HG03280 (cell line): Measurements from ENCODE around the gene NCOA1.
A peak's percentile ranks its signal among the peaks of the same experiment; 100 is the strongest.
"Not testable (repeated sequence)": the region's sequence is repeated elsewhere in the genome, so short reads cannot be mapped to it uniquely, and the experiment has no call there.

Experiments used
- ATAC-seq: cut with Tn5 transposase; IDR thresholded peaks from one replicate; pipeline ENCODE4 v1.9.1; 2021; ENCODE audit warnings: mild to moderate bottlenecking, moderate library complexity; ENCODE audit not compliant: unreplicated experiment

NCOA1 gene

GRCh38 chr2:24490690-24491541 lies at the start of gene NCOA1:
Gene NCOA1 (plus strand): TSS chr2:24491254. CDS start chr2:24658678, 167,424 bp downstream.
- ATAC-seq: peak; percentile 76

- no peak for ATAC-seq
These were observed 42.3 kb upstream of the NCOA1 start for GRCh38 chr2:24448797-24449196.

- no peak for ATAC-seq
These were observed 41.7 kb upstream of the NCOA1 start for GRCh38 chr2:24449344-24449743.

GRCh38 chr2:24451805-24452501 lies 39.1 kb upstream of the NCOA1 start:
- no peak for ATAC-seq

GRCh38 chr2:24452502-24452885 lies 38.6 kb upstream of the NCOA1 start:
- no peak for ATAC-seq

GRCh38 chr2:24453379-24454073 lies 37.5 kb upstream of the NCOA1 start:
- no peak for ATAC-seq

GRCh38 chr2:24454294-24454693 lies 36.8 kb upstream of the NCOA1 start:
- ATAC-seq: no peak

GRCh38 chr2:24456599-24457556 lies 34.2 kb upstream of the NCOA1 start:
- ATAC-seq: no peak

GRCh38 chr2:24457696-24458386 lies 33.2 kb upstream of the NCOA1 start:
- ATAC-seq: no peak

- ATAC-seq: no peak
These were observed 31.6 kb upstream of the NCOA1 start for GRCh38 chr2:24459224-24460161.

- no peak for ATAC-seq
These were observed 29.4 kb upstream of the NCOA1 start for GRCh38 chr2:24461685-24462084.

- ATAC-seq: no peak
These were observed 27.8 kb upstream of the NCOA1 start for GRCh38 chr2:24463271-24463670.

GRCh38 chr2:24466871-24467870 lies 23.9 kb upstream of the NCOA1 start:
- no peak for ATAC-seq

GRCh38 chr2:24468453-24468852 lies 22.6 kb upstream of the NCOA1 start:
- not testable (repeated sequence) for ATAC-seq

GRCh38 chr2:24469148-24469650 lies 21.9 kb upstream of the NCOA1 start:
- ATAC-seq: no peak

- ATAC-seq: no peak
These were observed 19.4 kb upstream of the NCOA1 start for GRCh38 chr2:24471662-24472061.

GRCh38 chr2:24472416-24472815 lies 18.6 kb upstream of the NCOA1 start:
- no peak for ATAC-seq
